Tibial nerve (tissue), 4 donors: ENCODE results near the gene FAM185A.

Source experiments
- CTCF ChIP-seq, 5 experiments: fragments of 200-600 bp in 3 of 5; fragments of 450-650 bp in 2 of 5; sonication (generic) in 3 of 5; IDR thresholded peaks; one replicate each; pipeline ENCODE4 v1.5.1; 2016 to 2019; ENCODE audit warnings: antibody characterized with exemption in 5 of 5, mild to moderate bottlenecking in 3 of 5, moderate library complexity in 2 of 5
- EP300 ChIP-seq, 2 donors: sonication (generic); formaldehyde crosslinking; IDR thresholded peaks; one replicate each; pipeline ENCODE4 v1.6.1; 2017; ENCODE audit warnings: antibody characterized with exemption in 2 of 2, mild to moderate bottlenecking in 1 of 2
- POLR2A ChIP-seq, 2 donors: fragments of 450-650 bp; IDR thresholded peaks; one replicate each; pipeline ENCODE4 v1.6.1; 2017; ENCODE audit warnings: antibody characterized with exemption in 2 of 2, mild to moderate bottlenecking in 2 of 2, moderate library complexity in 2 of 2

DNA sequence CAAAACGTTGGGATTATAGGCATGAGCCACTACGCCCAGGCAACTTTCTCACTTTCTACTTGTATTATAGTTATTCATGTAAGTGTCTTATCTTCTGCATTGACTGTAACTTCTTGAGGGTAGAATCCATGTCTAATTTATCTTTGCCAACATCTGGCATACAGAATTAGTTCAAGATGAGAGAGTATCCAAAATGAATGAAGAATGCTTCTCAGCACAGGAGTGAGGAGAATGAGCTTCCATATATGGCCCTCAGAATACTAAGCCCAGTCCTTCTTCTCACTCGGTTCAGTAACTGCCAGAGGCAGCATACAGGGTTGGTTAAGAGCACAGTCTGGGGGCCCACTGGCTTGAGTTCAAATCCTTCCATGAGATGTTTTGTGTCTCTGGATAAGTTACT lies 89.0 kb downstream of the FAM185A start:
- no peak for TF ChIP-seq CTCF (IDR thresholded peaks at IDR 0.05)
- no peak for TF ChIP-seq POLR2A (IDR thresholded peaks at IDR 0.05)
- no peak for TF ChIP-seq EP300 (IDR thresholded peaks at IDR 0.05)
